ENCODE results near the gene HTT.

The HTT gene

GRCh38 chr4:3237712-3238560 lies 163.5 kb downstream of the HTT start:
- no peaks in the 10 kb centered on the region for H3K27me3 ChIP-seq (ENCODE audit: insufficient read depth, poor library complexity, severe bottlenecking)
- H3K4me3 ChIP-seq (replicated peaks; ENCODE audit: insufficient read depth, low read length): no peak overlapping the region
- DNase-seq (ENCODE audit: low read depth in 1 of 2, low spot score in 1 of 2): no peak
- H3K27ac ChIP-seq (replicated peaks): no peak overlapping the region
- TF ChIP-seq REST (IDR thresholded peaks at IDR 0.05; ENCODE audit: insufficient replicate concordance, low read depth) (no peak), GABPA (IDR thresholded peaks at IDR 0.05; ENCODE audit: low read depth) (no peak), POLR2AphosphoS5 (IDR thresholded peaks at IDR 0.05; ENCODE audit: low read depth) (no peak), SPI1 (IDR thresholded peaks at IDR 0.05; ENCODE audit: borderline replicate concordance, low read depth) (no peak)
- TF ChIP-seq, protein P1, sequence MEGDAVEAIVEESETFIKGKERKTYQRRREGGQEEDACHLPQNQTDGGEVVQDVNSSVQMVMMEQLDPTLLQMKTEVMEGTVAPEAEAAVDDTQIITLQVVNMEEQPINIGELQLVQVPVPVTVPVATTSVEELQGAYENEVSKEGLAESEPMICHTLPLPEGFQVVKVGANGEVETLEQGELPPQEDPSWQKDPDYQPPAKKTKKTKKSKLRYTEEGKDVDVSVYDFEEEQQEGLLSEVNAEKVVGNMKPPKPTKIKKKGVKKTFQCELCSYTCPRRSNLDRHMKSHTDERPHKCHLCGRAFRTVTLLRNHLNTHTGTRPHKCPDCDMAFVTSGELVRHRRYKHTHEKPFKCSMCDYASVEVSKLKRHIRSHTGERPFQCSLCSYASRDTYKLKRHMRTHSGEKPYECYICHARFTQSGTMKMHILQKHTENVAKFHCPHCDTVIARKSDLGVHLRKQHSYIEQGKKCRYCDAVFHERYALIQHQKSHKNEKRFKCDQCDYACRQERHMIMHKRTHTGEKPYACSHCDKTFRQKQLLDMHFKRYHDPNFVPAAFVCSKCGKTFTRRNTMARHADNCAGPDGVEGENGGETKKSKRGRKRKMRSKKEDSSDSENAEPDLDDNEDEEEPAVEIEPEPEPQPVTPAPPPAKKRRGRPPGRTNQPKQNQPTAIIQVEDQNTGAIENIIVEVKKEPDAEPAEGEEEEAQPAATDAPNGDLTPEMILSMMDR (IDR thresholded peaks at IDR 0.05; ENCODE audit: insufficient read depth, low read length): no peak

- no peaks in the 10 kb centered on the region for H3K27me3 ChIP-seq (ENCODE audit: insufficient read depth, poor library complexity, severe bottlenecking)
- no peak overlapping the region for H3K27ac ChIP-seq (replicated peaks)
- H3K4me3 ChIP-seq (replicated peaks; ENCODE audit: insufficient read depth, low read length): no peak overlapping the region
- no peak for DNase-seq (ENCODE audit: low read depth in 1 of 2, low spot score in 1 of 2)
- no peak for TF ChIP-seq REST (IDR thresholded peaks at IDR 0.05; ENCODE audit: insufficient replicate concordance, low read depth)
- TF ChIP-seq GABPA (IDR thresholded peaks at IDR 0.05; ENCODE audit: low read depth): no peak
- TF ChIP-seq POLR2AphosphoS5 (IDR thresholded peaks at IDR 0.05; ENCODE audit: low read depth): no peak
- TF ChIP-seq, protein P1 (IDR thresholded peaks at IDR 0.05; ENCODE audit: insufficient read depth, low read length): no peak
- no peak for TF ChIP-seq SPI1 (IDR thresholded peaks at IDR 0.05; ENCODE audit: borderline replicate concordance, low read depth)
Observed at GRCh38 chr4:3238721-3239120, 164.2 kb downstream of the HTT start.

DNA sequence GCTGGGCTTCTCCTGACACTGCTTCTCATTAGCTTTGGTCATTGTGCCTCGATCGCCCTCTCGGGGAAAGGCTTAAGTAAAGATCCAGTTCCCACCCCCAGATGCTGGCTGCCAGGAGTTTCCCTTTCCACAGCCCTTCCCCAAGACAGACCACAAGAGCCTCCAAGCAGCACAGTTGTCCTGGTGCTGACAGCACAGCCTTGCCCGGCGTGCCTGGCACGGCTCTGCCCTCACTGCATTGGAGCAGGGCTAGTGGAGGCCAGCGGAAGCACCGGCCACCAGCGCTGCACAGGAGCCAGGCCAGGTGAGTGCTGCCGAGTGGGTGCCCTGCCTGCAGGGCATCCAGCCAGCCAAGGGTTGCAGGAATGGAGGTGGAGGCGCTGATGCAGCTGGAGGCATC lies 164.8 kb downstream of the HTT start:
- no peak overlapping the region for H3K4me3 ChIP-seq (replicated peaks; ENCODE audit: insufficient read depth, low read length)
- TF ChIP-seq POLR2AphosphoS5 (IDR thresholded peaks at IDR 0.05; ENCODE audit: low read depth): no peak
- no peak for TF ChIP-seq REST (IDR thresholded peaks at IDR 0.05; ENCODE audit: insufficient replicate concordance, low read depth)
- TF ChIP-seq GABPA (IDR thresholded peaks at IDR 0.05; ENCODE audit: low read depth): no peak

More for the DNA sequence above, 164.8 kb downstream of the HTT start:
- Histone ChIP-seq H3K27ac (replicated peaks) (no peak overlapping the region), H3K27me3 (ENCODE audit: insufficient read depth, poor library complexity, severe bottlenecking) (no peaks in the 10 kb centered on the region)
- no peak for DNase-seq (ENCODE audit: low read depth in 1 of 2, low spot score in 1 of 2)
